HS-27A (cell line): ENCODE measurements around the gene KSR1.

ENCODE experiments used
- DNase-seq: peaks from one replicate; pipeline ENCODE4 v3.0.0-alpha.2; 2012; ENCODE audit warnings: low read depth, missing footprints

Gene KSR1

DNA sequence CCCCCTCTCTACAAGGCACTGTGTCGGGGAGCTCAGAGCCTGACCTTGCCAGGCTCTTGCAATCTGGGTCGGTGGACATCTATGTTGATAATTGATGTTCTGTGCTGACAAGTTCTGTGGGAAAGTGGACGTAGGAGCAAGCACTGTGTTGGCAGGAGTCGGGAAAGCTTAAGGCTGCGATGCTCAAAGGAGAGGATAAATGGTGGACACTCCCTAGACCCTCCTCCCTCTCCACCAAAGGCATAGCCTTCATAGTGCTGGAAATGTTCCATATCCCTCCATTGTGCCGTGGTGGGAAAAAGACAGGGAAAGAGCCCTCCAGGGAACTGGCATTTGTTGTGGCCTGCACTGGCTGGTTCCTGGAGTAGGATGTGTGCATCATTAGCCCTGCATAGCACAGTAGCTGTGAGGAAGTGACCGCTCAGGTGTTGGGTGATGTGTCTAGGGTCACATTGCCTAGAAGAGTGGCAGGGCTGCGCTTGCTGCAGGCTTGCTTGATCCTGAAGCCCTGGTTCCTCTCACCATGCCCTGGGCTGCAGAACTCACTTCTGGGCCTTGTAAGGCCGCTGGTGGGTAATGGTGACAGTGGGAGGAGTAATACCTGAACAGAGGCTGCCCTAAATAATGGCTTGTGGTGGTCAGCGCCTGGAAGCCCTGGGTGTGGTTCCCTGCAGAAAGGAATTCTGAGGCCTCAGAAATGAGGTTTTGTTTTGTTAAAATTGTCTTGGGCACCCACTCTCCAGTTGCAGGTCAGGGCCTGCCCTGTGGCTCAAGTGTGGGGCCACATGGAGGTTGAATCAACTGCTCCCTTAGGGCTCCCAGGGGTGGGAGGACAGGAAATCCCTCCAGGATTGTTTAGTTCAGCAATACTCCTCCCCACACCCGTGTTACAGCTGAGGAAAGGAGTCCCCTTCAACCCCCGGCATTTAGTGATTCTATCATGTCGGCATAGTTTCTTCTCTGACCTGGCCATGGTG is 62.6 kb downstream of the KSR1 start:
- DNase-seq: no peak

DNA sequence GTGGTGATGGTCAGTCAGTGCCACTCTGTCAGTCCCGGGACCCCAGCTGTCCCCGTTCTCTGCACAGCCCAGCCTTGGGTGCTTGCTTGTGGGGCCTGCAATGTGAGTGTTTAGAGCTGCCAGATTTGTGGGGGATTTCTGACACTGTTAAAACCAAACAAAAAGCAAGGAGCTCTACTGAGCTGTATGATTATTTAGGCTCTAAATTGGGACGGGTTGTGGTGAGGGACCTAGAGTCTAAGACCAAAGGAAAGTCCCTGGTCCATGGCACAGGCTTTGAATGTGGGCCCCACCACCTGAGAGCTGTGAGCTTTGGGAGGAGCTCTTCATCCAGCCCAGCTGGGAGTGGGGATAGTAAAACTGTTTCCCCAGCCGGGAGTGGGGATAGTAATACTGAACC is 63.3 kb downstream of the KSR1 start:
- DNase-seq: no peak

DNA sequence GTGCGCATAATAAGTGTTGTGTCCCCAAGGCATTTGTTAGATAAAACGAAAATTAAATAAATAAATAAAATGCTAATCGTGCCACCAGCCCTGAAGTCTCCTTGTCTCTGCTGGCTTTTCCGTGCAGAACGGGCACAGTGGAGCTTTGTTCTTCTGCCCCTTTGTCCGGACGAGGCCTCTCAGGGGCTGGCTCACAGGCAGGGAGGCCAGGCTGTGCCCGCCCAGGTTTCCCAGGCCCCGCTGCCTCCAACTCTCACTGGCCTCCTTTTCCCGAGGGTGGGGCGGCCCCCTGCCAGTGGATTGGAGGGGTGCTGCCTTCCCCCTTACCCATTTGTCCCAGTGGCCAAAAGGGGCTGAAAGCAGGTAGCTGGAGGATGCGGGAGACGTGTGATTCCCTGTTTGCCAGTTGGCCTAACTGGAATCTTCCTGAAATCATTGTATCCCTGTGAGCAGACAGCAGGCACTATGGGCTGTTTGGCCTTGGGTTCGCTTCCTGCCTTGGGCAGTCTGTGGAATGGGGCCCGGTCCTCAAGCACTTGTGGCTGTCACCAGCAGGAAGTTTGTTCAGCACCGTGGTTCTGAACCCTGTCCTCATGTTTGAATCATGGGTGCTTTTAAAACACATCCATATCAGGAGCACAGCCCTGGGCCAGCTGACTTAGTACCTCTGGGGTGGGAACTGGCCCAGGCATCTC is 64.4 kb downstream of the KSR1 start:
- no peak for DNase-seq

DNA sequence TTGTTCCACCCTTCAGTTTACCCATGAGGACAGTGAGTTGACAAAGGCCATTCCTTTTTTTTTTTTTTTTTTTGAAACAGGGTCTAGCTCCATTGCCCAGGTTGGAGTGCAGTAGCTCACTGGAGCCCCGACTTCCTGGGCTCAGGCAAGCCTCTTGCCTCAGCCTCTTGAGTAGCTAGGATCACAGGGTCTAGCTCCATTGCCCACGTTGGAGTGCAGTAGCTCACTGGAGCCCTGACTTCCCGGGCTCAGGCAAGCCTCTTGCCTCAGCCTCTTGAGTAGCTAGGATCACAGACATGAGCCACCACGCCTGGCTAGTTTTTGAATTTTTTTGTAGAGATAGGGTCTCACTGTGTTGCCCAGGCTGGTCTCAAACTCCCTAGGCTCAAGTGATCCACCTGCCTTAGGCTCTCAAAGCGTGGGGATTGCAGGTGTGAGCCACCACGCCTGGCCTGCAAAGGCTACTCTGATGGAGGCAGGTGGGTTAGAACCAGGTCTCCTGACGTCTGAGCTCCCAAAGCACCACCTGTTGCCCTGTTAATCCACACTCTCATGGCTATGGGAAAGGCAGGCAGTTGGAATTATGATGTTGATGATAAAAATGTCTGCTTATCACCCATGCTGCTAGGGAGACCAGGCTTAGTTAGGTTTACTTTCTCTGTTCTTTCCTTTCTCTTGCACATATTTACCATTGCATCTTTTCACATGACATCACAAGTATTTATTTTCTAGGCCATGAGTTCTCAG is 65.2 kb downstream of the KSR1 start:
- DNase-seq: no peak

DNA sequence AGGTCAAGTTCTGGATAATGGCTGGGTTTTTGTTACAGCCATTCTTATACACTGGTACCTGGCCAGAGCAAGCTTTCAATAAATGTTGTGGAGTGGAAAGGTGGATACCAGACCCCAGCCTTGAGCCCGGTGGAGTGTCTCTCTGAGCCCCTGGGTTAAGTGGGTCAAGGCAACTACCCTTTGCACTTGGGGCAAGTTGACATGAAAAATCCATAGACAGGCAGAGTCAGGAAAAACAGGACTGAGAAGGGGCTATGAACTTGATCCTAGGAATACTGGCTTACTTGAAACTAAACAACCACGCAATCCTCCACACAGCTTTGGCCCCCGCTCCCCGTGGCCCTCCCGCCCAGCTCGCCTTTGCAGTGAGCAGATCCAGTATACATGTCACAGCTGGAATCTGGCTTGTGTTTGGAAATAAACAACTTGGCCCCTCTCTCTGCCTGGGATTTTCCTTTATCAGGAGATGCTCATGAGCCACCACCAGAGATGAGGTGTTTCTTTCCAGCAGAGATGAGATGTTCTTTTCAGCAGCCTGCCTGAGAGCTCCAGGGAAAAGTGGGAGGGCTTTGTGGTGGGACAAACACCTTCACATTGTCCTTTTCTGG is 65.9 kb downstream of the KSR1 start:
- DNase-seq: no peak

DNA sequence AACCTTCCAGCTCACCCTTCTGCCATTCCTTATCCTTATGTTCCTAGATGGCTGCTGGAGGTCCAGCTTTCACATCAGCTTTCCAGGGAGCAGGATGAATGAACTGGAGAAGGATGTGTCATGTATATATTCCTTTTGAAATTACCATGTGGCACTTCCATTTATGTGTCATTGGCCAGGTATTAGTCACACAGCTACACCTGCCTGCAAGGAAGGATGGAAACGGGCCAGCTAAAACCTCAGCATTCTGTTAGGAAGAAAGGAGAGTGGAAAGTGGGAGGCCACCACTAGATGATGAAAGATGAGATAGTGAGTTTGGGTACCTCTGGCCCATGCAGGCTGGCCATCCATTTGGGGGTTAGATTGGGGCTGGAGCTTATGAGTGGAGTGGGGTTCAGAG is 67.5 kb downstream of the KSR1 start:
- DNase-seq: no peak

DNA sequence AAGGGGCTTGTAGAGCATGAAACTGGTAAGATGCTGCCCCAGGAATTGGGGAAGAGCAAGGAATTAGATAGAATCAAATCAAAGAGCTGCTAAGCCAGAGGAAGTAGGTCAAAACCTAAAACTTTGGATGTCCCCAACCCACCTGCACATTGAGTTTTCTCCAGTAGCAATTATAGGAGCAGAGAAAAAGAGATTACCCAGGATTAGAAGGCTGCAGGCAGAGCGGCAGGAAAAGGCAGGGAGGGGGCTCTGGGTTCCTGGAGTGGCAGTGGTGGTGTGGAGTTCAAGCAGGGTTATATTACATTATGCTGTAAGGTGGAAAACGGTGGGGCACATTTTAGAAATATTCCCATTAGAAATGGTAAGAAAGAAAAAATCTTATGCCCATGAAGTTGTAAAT is 68.3 kb downstream of the KSR1 start:
- DNase-seq: no peak

DNA sequence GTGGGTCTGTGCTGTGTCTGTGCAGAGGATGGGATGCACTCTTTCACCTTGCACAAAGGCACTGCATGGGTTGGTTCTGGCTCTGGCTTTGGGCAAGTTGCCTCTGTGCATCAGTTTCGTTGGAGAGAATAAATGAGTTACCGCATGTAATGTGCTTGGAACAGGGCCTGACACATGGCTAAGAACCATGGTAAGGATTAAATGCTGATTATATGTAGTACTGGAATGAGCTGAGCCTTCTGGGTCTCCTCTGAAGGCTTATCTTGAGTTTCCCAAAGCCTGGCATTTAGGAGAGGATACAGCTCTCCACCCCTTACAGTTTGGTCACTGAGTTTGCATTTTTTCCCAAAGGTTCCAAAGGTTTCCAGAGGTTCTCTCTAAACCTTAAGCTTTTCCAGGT is 69.1 kb downstream of the KSR1 start:
- no peak for DNase-seq

DNA sequence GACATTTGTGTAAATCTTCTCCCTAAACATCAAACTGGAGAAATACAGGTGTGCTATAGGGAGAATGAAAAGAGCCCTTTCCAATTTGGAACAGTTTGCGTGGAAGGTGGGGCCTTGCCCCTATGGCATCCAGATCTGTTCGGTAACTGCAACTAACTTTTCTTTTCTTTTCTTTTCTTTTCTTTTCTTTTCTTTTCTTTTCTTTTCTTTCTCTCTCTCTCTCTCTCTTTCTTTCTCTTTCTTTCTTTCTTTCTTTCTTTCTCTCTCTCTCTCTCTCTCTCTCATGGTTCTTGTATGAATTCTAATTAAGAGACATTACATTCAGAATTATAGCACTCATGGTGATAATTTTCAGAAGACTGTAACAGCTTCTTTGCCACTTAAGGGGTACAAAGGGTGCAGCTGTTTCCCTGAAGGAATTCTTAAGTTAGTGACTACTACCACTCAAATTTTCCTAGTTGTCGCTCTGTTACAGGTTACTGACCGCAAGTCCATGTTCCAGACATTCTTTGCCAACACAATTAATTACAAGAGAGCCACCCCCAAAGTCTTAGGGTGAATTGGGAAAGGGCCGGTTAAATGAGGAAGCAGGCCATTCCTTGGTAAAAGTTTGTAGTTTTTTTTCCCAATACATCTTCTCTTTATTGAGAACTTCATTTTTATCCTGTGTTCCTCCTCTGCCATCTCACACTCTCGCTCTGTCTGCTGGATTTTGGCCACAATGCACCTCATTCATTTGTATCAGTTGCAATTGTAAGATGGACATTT is 69.8 kb downstream of the KSR1 start:
- DNase-seq: no peak

DNA sequence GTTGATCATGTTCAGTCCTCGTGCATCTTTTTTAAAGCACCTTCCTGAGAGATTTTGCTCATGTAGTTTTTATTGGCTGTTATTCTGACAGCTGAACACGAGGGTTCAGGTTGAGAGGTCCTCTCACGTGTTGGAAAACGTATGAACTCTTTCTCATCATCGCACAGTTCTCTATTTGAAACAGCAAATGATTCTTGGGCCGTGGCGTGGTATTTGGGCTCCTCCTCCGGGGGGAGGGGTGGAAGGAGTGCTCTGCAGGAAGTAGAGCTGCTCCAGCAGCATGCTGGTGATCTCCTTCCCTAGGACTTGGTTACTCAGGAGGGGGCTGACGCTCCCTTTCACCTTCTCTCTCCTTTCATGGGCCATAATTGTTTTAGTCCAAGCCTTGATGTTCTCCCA is 70.4 kb downstream of the KSR1 start:
- DNase-seq: no peak

DNA sequence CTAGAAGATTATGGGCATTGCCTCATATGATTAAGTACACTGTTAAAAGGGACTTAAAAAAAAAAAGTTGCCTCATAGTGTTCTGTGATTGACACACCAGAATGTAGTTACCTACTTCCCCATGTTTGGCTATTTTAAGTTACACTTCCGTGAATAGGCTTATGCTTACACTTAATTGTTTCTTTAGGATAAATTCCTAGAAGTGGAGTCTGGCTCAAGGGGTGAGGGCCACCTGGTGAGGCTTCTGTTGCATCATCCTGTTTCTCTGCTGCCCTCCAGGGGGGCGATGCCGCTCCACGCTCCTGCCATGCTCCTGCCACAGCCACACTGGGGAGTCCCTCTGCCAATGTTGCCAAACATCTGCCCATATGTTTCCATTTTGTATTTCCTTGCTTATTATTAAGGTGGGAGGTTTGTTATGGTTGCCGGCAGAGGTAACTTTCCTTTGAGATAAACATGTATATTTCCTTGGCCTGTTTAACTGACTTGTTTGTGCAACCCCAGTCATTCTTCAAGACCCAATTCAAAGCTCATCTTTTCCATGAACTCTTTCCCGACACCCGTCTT is 73.1 kb downstream of the KSR1 start:
- DNase-seq: no peak

DNA sequence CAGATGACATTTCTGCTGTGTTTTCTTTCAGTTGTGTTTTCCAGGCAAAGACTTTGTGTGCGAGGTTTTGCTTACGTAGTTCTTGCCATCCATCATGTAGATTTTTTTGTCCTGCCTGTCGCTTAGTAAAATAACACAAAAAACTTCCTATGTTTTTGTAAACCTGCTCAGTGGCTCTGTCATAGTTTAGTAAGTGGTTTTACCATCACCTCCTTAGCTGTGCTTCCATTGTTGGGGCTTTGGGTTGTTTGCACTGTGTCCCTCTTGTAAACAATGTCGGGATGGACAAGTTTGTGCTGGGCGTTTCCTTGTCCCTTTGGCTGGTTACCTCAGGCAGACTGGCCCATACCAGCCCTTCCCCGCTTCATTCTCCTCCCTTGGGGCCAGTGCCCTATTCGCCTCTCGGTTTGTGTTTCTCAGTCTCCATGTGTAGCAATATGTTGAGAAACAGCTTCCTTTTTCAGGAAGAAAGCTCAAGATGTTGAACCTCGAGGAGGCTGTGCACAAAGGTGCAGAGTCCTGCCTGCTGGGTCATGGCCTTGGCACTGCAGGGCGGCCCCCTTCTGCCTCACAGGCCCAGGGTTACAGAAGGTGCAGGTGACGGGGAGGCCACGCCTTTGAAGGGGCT is 74.6 kb downstream of the KSR1 start:
- DNase-seq: no peak

DNA sequence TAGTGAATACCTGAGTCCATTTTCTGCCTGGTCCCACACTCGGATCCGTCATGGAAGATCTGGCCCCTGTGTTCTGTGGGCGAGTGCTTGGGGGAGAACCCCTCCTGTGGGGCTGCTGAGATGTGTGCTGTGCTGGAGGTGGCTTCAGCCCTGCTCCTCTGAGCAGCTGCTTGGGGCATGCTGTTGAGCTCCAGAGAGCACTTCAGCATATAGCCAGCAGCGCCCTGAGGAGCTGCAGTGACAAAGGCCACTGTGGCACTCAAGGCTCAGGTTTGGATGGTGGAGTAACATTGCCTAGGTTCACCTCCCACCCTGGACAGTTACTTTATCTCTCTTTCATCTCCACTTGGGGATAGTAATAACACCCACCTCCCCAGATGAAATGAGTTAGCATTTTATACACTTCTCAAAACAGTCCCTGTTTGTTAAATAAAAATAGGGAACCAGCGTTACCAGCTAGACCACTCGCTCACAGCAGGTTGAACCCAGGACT is 75.3 kb downstream of the KSR1 start:
- DNase-seq: no peak

DNA sequence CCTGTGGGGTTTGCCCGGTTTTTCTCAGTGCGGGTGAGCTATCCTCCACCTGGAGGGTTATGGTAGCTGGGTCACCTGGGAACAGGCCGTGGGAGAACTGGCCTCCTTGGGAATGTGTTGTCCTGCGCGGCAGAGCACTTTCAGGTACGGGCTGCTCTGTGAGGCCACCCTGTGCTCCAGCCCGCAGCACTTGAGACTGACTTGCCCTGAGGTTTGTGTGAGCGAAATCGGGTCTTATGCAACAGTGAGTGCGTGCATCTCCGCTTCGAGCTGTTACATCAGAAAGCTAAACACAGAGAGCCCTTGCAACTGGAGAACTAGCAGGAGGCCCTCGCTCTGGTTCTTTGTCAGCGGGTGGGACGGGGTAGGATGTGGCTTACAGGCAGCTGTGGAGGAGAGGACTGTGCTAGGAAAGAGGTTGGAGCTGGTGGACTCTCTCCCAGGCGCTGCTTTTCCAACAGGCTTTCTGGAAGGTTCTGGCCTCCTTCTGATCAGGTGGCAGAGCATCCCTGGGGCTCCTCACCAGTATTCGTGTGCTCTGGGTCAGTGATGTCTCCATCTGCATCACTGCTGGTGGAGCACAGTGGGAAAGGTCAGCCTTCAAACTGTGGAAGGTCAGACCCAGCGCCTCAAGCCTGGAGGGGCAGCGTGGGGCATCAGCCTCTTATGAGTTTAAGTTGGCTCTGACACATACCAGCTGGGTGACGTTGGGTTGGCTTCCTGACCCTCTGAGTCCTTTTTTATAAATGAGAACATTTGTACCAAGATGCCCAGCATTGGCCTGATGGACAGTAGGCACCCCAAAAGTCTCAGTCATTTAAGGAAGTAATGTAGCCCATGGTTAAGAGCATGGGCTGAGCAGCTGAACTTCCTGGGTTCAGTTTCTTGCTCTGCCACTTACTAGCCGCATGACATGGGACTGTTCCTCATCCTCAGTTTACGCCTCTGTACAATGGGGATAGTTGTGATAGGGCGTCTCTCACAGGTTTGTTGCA is 76.3 kb downstream of the KSR1 start:
- no peak for DNase-seq

DNA sequence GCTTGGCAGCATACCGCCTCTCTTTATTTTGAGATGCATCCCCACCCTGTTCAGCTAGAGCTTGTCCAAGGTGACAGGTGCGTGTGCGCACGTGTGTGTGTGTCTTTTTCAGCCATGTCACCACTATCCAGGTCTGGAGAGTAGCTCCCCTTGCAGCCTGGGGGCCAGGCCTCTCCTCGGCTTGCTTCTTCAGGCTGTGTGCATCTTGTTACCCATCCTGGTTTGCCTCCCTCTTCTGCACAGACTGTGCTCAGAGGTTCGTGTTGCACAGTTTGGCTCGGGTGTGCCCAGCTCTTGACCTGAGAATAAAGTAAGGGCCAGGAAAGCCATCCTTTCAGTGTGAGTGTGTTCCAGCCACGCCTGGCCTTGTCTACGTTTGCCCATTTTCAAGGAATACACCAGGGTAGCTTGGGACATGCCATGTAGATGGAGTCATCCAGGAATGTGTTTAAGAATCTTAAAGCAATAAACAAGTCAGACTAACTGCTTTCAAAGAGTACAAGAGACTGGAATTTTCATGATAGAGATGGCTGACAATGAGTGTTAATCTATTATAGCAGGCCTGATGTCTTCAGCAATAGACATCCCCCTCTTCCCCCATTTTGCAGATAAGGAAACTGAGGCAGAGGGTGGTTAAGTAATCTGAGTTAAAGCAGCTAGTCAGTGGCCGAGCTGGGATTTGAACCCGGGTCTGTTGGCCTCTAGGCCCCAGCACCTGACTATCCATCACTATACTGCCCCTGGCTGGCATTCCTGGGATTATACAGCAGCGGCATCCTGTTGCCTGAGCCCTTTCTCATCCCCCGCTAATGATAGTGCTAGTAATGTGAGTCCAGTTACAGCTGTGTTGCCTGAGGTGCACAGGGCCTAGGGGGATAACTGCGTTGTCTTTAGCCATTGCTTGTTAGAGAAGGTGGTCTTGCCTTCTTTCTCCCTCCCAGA is 77.9 kb downstream of the KSR1 start:
- peak; percentile 61 for DNase-seq

DNA sequence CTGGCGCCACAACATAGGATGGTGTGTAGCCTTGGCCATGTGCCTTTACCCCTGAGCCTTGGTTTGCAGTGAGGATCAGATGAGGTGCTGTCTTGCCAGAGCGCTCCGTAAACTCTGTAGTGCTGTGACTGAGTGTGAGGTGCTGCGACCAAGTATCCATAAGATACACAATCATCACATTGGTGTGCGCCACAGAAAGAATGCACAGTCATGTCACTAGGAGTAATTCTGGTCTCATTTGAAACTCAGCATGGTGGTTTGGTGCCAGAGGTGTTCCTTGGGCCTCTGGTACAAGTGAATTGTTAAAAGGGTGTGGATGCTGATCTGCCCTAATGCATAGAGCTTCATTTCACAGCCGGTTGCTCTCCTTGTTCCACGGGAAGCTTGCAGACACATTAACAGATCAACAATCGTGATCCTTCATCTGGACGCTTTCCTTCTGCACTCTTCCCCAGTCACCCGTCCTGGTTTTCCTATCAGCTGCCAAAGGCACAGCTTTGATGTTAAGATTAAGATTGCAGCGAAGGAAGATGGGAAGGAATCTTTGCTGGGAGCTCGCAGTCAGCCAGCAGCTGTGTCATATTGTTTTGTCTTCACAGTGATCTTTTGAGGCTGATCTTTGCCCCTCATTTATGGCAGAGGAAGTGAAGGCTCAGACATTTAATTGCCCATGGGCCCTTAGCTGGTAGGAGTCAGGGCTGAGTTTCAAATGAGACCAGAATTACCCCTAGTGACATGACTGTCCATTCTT is 79.1 kb downstream of the KSR1 start:
- no peak for DNase-seq

DNA sequence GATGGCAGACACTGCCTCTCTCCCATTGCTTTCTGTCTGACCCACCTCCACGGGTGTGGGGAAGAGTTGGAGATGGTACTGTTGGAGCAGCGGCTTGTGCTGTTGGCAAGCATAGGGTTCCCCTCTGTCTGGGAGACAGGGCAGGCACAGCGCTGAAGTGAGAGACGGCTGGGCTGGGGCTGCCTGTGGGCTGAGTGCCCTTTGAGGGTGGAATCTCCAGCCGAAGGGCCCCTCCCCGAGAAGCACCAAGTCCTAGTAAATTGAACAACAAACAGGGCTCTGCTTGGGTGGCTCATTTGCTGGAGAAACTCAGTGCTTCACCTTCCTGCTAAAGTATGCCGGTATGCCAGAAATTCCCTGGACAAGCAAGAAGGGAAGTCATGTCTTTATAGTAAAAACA is 79.7 kb downstream of the KSR1 start:
- no peak for DNase-seq
